H54 (cell line): ENCODE data around the gene PINLYP.
A peak's percentile ranks its signal among the peaks of the same experiment; 100 is the strongest.
"Not testable (repeated sequence)": the region's sequence is repeated elsewhere in the genome, so short reads cannot be mapped to it uniquely, and the experiment has no call there.

Experiments used
- DNase-seq: peaks from one replicate; pipeline ENCODE4 v3.0.0; 2011; ENCODE audit warnings: low spot score, mixed read lengths; ENCODE audit not compliant: insufficient read length
- FAIRE-seq: peaks from 3 replicates; lab custom pipeline; 2011; peaks lifted over from hg19 to GRCh38; lab: Jason Lieb, UNC
- POLR2A ChIP-seq: IDR thresholded peaks from 2 replicates; pipeline ENCODE4 v1.6.1; 2011; ENCODE audit warnings: low read depth, mild to moderate bottlenecking, low read length

Gene PINLYP

GRCh38 chr19:43540381-43540780 lies 35.2 kb upstream of the PINLYP start:
- DNase-seq (no peak), FAIRE-seq (no peak)
- no peak for TF ChIP-seq POLR2A

GRCh38 chr19:43541920-43542650 lies 33.5 kb upstream of the PINLYP start:
- no peak for TF ChIP-seq POLR2A
- FAIRE-seq (no peak), DNase-seq (no peak)

GRCh38 chr19:43544077-43544476 lies 31.5 kb upstream of the PINLYP start:
- no peak for TF ChIP-seq POLR2A
- FAIRE-seq, result no peak
- no peak for DNase-seq

DNA sequence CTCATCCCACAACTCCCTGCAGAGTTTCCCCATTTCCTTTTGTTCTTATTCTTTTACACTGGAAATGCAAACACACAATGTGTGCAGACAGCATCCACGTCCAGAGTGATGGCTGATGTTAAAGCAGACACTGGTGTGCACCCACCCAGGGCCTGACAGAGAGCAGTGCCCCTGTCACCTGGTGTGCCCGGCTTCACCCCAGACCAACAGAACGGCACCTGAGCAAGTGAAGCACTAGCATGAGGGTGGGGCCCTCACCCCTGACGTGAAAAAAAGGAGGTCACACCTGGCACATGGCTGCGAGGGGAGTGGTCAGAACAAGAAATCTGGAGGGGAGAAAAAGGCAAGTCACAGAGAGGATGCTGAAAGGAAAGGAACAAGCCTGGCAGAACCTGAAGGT lies 30.3 kb upstream of the PINLYP start:
- TF ChIP-seq POLR2A, result no peak
- FAIRE-seq (no peak), DNase-seq (no peak)

DNA sequence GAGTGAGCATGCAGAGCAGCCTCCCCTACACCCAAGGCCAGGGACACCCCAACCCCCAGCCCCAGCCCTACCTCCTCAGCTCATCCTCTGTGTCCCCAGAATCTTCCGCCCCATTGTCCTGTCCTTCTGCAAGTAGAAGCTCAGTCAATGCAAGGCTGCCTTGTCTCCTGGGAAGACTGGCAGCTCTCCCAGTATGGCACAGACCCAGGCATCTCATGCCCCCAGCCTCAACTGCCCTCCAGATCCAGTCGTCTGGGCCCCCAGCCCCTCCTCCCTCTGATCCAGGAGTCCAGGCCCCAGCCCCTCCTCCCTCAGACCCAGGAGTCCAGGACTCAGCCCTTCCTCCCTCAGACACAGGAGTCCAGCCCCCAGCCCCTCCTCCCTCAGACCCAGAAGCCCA lies 29.6 kb upstream of the PINLYP start:
- TF ChIP-seq POLR2A, result no peak
- no peak for FAIRE-seq
- no peak for DNase-seq

DNA sequence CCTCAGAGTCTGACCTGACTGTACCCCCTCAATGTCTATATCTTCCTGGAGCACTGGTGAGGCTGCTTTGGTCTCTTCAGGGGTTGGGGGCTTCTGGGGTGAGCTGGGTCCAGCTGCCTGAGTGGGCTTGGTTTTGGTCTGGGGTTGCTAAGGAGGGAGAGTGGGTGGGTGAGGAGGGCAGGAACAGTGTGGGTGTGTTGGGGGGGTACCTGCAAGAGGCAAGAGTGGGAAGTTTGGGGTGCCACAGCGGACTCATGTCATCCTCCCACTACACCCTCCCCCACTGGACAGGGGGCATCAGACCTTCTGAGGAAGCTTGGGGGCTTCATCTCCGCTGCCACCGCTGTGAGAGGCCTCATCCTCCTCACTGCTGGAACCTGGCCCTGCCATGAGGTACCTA lies 29.0 kb upstream of the PINLYP start:
- TF ChIP-seq POLR2A, result no peak
- DNase-seq (no peak), FAIRE-seq (no peak)

DNA sequence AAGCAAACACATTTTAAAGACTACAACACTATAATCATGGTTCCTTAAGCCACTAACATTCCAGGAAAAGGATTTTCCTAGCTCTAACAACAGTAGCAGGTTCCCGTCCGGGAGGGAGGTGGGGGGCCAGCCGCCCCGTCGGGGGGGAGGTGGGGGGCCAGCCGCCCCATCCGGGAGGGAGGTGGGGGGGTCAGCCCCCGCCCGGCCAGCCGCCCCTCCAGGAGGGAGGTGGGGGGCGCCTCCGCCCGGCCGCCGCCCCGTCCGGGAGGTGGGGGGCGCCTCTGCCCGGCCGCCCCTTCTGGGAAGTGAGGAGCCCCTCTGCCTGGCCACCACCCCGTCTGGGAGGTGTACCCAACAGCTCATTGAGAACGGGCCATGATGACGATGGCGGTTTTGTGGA lies 27.7 kb upstream of the PINLYP start:
- FAIRE-seq, DNase-seq: not testable (repeated sequence)

DNA sequence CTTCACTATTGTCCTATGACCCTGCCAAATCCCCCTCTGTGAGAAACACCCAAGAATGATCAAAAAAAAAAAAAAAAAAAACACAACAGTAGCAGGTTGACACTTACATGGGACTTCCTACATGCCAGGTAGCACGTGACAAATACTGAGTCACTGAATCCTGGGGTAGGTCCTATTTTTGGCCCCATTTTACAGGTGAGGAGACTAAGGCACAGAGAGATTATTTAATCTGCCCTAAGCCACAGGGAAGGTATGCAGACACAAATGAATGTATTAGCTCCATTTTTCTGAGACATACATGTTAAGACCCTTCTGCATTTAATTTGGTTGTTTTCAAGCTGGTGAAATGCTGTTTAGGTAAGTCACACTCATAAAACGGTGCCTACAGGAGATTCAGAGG lies 26.9 kb upstream of the PINLYP start:
- TF ChIP-seq POLR2A, result no peak
- DNase-seq (no peak), FAIRE-seq (no peak)

DNA sequence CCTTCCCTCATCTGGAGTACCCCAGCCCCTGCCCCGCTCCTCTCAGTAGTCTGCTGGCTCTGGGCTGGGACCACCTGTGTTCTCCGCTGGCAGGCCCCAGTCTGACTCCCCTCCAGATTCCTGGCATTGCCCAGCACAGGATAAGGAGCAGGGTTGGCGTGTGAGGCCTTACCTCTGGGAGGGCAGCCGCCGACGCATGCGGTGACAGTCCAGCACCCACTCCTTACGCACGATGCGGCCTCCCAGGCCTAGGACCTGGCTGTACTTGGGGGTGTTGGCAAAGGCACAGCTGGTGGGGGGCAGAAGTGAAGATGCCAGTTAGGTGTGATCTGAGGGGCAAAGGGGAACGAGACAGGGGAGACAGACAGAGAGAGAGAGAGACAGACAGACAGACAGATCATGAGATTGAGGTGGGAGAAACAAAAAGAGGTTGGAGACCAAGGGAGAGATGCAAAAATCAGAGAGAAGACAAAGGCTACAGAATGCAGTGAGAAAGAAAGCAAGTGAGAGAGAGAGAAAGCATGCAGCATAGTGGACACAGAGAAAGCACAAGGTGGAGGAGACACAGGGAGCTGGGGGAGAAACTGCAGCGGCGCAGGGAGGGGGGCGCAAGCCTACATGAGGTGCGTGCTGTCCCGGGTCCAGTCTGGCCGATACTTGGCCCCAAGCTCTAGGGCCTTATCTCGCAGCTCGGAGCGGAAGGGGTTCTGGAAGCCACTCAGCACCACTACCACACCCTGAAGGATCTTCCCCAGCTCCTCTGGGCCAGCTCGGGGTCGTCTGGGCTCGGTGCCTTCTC lies 24.0 kb upstream of the PINLYP start:
- TF ChIP-seq POLR2A, result no peak
- FAIRE-seq (no peak), DNase-seq (no peak)

DNA sequence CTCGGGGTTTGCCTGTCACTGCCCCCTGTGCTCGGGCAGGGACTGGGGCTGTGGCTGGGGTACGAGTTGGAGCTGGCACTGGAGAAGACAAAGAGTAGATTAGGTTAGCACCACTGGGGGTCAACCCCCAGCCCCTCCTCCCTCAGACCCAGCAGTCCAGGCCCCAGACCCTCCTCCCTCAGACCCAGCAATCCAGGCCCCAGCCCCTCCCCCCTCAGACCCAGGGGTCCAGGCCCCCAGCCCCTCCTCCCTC lies 23.5 kb upstream of the PINLYP start:
- no peak for TF ChIP-seq POLR2A
- DNase-seq (no peak), FAIRE-seq (no peak)

- FAIRE-seq (no peak), DNase-seq (no peak)
- TF ChIP-seq POLR2A, result no peak
Measured at GRCh38 chr19:43552616-43553015, 23.0 kb upstream of the PINLYP start.

GRCh38 chr19:43553656-43554055 lies 21.9 kb upstream of the PINLYP start:
- DNase-seq, result no peak
- no peak for FAIRE-seq
- no peak for TF ChIP-seq POLR2A

GRCh38 chr19:43554317-43554895 lies 21.2 kb upstream of the PINLYP start:
- no peak for FAIRE-seq
- no peak for TF ChIP-seq POLR2A
- DNase-seq, result no peak

DNA sequence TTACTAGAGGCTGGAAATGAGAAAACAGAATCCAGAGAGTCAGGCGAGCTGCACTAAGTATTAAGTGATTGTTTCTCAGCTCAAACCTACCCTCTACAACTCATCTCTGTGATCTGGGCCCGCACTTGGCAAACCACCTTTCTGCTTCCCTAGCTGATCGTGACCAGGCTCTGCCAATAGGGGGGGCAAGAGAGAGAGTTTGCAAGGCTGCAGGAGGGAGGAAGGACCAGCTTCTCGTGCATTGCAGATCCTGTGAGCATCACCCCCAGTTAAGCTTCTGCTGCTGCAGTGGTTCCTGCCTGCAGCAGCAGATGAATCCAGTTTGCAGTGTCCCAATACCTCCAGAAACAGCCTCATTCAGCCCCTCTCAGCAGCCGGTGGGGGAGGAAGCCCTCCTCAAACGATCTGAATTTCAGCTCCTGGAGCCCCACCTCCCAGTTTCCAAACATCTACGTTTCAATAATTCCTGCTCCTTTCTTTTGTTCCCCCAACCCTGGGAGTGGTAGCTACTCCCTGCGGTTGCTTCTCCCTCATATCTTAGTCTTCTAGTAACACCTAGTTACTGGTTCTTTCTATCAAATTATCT lies 20.3 kb upstream of the PINLYP start:
- no peak for TF ChIP-seq POLR2A
- FAIRE-seq (peak; percentile 20), DNase-seq (peak; percentile 91)
